DMS79 (cell line): ENCODE measurements around the gene ASPG.
"Not testable (repeated sequence)": the region's sequence is repeated elsewhere in the genome, so short reads cannot be mapped to it uniquely, and the experiment has no call there.

Experiments
- DNase-seq: peaks from one replicate; lab custom pipeline; 2025; lab: John Stamatoyannopoulos, UW

The ASPG gene

GRCh38 chr14:104147346-104148125 is 62.0 kb downstream of the ASPG start:
- no peak for DNase-seq

DNA sequence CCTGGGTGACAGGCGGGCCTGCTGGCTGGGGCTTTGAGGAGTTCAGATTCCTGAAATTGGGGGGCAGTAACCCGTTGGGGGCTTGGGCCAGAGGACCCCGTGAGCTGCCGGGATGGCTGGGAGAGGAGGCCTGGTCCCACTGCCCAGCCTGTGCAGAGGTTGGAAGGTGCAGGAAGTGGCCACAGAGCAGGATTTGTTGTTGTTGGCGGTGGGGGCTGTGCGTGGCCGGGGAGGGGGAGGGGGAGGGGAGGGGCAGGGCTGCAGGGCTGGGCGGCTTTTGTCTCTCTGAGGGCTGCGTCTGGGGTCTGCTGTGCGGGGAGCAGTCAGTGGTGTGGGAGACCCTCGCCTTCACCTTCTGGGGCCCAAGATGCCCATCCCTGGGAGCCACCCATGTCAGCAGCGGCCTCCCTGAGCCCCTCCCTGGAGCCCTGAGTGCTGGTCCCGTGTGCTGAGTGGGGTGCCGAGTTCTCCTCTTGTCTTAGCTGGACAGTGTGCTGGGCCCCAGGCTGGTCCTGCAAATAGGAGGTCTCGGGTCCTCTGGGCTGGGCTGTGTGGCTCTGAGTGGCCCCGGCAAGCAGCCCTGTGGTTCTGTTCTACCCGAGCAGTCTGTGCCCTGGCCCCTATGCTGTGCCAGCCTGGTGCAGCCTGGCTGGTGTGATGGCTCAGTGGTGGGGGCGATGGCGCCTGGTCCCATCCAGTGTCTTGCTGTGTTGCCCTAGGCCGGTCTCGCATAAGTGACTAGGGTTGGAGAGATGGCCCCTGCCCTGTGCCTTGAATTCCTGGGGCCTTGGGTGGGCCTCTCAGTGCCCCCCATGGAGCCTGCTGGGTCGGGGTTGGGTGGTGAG is 63.2 kb downstream of the ASPG start:
- no peak for DNase-seq

GRCh38 chr14:104149278-104149595 is 63.7 kb downstream of the ASPG start:
- no peak for DNase-seq

DNA sequence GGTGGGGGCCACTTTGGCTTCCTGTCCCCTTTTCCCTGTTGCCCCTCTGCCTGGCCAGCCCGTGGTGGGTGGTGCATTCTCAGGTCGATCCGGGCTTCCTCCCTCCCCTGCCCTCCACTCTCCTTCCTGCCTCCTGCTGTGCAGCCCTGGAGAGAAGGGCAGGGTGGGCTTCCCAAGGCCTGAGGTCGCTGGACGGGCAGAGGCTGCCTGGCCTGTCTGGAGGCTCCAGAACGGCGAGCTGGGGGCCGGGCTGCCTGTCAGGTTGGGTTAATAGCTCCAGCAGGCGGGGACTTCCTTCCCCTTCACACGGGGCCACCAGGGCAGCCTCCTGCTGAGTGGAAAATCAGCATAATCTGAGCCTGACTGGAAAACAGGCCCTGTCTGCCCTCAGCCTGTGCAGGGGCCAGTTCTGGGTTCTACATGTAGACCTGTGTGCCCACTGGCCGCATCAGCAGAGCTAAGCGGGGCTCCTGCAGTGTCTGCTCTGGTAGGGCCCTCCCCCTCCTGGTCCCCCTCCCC is 64.2 kb downstream of the ASPG start:
- DNase-seq, result peak; percentile 64

- peak; percentile 90 for DNase-seq
Observed at GRCh38 chr14:104150136-104151025, 64.9 kb downstream of the ASPG start.

DNA sequence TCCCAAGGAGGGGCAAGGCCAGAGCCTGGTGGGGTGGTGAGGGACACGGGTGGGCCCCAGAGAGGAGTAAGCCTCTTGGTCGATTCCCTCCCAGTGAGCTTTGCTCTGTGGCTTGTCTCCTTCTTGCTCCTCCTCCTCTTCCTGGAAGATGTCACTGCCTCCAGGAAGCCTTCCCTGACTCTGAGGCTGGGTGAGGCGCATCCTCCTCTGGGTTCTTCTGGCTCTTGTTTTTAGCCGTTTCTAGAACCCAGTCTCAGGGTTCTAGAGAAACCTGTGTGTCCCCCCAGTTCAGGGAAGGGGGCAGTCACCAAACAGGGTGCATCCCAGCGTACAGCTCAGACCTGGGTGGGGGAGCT is 65.5 kb downstream of the ASPG start:
- DNase-seq, result no peak

DNA sequence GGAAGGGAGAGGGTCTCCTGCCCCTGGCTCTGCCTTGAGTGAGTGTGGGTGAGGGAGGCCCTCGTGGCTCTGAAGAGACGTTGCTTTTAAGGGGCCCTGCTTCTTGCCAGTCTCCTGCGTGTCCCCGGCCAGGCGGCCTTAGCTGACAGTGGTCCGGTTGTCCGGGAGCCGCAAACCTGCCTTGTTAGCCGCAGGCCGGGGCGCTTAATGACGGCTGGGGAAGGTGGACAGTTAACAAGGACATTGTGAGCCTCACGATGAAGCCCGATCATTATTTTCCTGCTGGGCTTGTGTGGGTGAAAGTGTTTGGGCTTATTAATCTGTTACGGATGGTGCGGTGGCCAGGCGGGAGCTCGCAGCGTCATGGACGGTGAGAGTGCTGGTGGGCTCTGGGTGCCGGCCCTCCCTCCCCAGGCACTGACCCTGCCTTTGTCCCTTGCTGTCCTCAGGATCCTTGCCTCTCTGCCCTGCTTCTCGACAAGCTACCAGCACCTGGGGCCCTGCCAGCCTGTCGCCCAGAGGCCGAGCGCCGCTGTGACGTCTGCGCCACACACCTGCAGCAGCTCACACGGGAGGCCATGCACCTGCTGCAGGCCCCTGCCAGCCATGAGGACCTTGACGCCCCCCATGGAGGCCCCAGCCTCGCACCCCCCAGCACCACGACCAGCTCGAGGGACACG is 66.2 kb downstream of the ASPG start:
- DNase-seq, result no peak

DNA sequence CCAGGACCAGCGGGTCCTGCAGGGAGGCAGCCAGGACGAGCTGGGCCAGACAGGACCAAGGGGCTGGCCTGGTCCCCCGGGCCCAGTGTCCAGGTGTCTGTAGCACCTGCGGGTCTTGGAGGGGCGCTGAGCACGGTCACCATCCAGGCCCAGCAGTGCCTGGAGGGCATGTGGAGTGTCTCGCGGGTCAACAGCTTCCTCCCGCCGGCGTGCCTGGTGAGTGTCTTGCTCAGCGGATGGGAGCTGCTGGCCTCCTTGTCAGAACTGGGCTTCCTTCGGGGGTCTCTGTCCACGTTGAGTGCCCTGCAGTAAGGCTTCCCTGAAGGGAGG is 66.7 kb downstream of the ASPG start:
- no peak for DNase-seq

DNA sequence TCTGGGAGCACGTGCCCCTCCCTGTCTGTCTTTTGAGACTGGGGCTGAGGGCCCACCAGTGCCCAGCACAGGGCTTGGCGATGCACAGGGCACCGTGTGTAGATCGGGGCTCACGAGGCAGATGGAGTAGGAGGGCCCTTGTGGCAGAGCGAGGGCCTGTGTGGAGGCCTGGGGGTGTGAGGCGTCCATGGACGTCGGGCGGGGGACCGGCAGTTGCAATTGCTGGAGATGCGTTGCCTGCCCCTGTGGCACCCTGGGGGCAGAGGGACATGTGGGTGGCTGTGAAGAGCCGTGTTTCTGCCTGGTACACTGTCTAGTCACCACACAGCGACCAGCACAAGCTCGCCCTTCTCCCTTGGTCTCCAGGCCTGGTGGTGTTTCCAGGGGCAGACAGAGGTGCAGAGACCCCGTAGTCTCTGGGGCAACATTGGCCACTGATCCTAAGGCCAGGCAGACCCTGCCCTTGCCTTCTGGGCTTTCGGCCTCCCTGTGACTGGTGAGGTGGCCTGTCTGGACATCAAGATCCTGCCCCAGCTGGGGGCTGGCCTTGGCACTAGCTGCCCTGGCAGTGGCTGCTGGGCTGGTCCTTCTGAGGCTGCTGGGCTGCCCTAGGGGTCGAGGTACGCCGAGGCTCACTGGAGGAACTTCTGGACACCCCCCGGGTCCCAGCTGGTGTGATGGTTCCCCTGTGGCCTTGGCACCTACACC is 67.3 kb downstream of the ASPG start:
- no peak for DNase-seq

GRCh38 chr14:104153394-104153755 is 67.9 kb downstream of the ASPG start:
- DNase-seq, result not testable (repeated sequence)

DNA sequence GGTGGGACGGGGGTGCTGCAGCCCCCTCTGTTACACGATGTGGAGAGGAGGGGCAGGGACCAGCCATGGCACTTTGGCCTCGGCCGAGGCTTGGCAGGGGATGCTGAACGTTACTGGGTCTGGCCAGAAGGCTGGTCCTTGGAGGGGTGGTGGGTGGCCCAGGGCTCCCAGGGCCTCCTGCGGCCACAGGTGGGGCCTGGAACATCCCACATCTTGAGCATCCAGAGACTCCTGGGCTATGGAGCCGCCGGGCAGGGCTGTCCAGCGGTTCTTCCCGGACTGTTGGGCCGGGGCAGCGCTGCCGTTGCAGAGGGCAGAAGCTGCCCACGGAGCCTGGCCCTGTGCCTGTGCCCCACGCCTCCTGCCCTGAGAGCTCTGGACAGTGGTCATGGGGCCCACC is 68.7 kb downstream of the ASPG start:
- no peak for DNase-seq

GRCh38 chr14:104155513-104155912 is 70.0 kb downstream of the ASPG start:
- no peak for DNase-seq

GRCh38 chr14:104156142-104156541 is 70.6 kb downstream of the ASPG start:
- DNase-seq, result no peak

DNA sequence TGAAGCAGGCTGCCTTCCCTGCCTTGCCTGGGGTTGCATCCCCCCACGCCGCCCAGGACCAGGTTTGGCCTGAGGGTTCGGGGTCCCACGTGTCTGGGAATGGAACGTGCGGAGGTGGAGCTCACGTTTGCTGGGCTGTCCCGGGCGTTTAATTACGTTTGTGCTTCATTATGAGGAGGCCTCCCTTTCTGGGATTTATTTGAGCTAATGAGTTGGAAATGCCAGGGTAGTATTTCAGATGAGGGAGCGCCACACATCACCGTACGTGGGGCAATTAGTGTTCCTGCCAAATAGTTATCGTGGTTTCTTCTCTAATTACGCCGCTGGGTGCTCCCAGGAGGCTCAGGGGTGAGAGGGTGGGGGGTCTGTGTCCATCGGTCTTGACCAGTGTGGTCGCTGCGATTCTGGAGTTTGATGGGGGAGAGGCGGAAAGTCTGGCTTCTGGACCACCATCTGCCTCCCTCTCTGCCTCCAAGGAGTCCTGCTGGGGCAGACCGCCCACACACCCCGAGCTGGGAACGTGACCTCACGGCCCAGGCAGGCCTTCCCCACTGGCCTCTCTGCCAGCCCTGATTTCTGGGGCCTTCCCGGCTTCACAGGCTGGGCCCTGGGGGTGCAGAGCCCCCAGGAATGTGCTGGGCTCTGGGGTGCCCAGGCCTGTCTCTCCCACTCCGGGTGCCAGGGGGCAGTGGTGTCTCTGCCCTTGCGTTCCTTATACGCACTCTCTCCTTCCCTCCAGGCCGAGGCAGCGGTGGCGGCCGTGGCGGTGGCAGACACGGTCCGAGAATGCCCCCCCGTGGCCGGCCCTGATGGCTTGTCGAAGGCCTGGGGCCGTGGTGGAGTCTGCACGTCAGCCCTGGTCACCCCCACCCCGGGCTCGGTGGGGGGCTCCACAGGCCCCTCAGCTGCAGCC is 71.8 kb downstream of the ASPG start:
- DNase-seq, result no peak

GRCh38 chr14:104158827-104159798 is 73.6 kb downstream of the ASPG start:
- DNase-seq, result no peak

DNA sequence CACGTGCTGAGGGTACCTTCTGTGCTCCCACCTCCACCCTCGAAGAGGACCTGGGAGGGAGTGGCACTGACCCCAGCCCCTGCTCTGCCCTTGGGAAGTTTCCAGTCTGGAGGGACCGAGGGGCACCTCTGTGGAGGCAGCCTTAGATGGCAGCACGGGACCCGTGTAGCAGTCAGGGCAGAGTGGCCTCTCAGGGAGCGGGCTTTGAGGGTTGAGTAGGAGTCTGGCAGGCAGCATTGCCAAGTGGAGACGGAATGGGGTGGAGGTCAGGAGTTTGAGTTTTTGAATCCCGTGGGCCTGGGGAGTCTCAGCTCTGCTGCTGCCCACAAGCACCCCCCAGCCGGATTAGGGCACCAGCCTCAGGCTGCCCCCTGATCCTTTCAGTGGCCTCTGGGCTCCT is 74.5 kb downstream of the ASPG start:
- no peak for DNase-seq

DNA sequence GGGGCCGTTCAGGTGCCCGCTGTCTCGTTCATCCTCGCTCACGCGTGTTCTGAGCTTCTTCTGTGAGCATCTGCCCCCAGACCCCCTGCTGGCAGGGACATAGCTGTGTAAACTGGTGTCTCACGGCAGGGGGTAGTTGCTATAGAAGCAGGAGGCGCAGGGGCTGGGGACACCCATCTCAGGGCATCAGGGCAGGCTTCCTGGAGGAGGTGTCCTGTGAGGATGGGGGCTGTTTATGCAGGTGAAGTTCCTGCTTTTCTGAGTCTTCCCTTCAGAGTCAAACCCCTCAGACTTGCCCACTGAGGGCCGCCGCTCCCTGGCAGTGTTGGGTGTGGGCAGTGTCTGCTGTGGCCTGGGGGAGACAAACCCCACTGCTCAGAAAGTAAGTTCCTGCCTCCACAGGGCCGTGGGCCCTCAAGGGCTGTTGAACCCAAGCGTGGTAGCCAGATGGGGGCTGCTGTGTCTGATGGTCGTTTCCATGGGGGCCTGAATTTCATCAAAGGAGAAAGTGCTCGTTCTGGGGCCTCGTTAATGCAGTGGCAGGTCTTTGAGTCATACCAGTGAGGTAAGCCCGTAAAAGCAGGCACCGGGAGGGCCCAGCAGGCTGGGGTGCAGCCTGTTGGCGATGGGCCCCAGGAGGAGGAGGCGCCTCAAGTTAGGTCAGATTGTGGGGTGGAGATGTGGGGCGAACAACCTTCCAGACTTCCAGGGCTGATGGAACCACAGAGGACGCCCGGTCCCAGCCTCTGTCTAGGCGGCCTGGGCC is 76.3 kb downstream of the ASPG start:
- DNase-seq, result no peak

DNA sequence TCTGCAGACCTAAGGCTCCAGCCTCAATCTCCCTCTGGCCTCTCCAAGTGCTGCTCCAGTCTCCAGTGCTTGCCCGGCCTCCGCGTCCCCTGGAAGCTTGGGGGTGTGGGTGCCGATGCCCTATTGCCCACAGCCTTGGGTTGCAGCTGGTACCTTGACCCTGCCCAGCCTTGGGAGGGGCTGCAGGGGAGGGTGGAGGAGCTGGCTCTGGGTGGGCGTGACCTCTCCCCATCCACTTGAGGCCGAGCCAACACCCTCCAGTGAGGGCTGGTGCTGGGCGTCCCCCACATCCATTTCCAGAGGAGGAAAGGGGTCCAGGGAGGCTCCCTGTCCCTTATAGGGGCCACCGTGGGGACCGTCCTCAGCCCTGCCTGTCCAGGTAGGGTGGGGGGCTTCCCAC is 77.0 kb downstream of the ASPG start:
- DNase-seq, result no peak
